Panc1 (cell line): ENCODE measurements around the gene EHHADH. TPM values are rescaled to one million over a fixed set of nuclear protein-coding genes. Genes with fewer than 3 reads are reported as not detected.

Source experiments
- ATAC-seq: fragments of 200-7000 bp; cut with Tn5 transposase; 2 replicates; pipeline ENCODE4 v1.9.1; 2020; ENCODE audit warnings: mild to moderate bottlenecking, moderate library complexity
- BruUV-seq: library from RNA; stranded (reverse); fragments of 400-500 nt; replicated peaks from 2 replicates; lab custom pipeline; 2021; lab: Mats Ljungman, UMichigan
- CTCF ChIA-PET: fragments of 300-600 bp; sonication (Branson Sonifier 250); formaldehyde crosslinking; loops from one replicate; lab custom pipeline; 2022; ENCODE audit warnings: antibody characterized with exemption; lab: Charles Lee
- POLR2A ChIA-PET: fragments of 300-600 bp; sonication (Branson Sonifier 250); formaldehyde crosslinking; loops from one replicate; lab custom pipeline; 2022; ENCODE audit warnings: antibody characterized with exemption; lab: Charles Lee
- DNase-seq: peaks from one replicate; pipeline ENCODE4 v3.0.0-alpha.2; 2010; ENCODE audit warnings: low read depth, low spot score
- H3K27ac ChIP-seq: 2 replicates; pipeline ENCODE4 v1.5.1; 2011; ENCODE audit warnings: mild to moderate bottlenecking, low read length, inconsistent platforms
- H3K27me3 ChIP-seq: fragments of 200-500 bp; sonication (Bioruptor generic); 2 replicates; pipeline ENCODE4 v1.6.0; 2014; ENCODE audit warnings: low read length, inconsistent platforms; ENCODE audit not compliant: control insufficient read depth, insufficient read depth
- H3K36me3 ChIP-seq: fragments of 200-500 bp; sonication (Bioruptor generic); 2 replicates; pipeline ENCODE4 v1.5.1; 2014; ENCODE audit warnings: inconsistent platforms, mild to moderate bottlenecking, low read length, moderate library complexity; ENCODE audit not compliant: control insufficient read depth, insufficient read depth
- H3K4me1 ChIP-seq: 2 replicates; pipeline ENCODE4 v1.5.1; 2011; ENCODE audit warnings: inconsistent platforms, mild to moderate bottlenecking, low read length, moderate library complexity; ENCODE audit not compliant: control insufficient read depth, insufficient read depth
- H3K4me3 ChIP-seq, 2 experiments: 2 replicates each; pipeline ENCODE4 v1.5.1; 2011 to 2012; ENCODE audit warnings: low read depth in 2 of 2, low read length in 2 of 2, mild to moderate bottlenecking in 2 of 2, inconsistent platforms in 1 of 2, moderate library complexity in 1 of 2
- H3K9me3 ChIP-seq: fragments of 200-500 bp; sonication (Bioruptor generic); 2 replicates; pipeline ENCODE4 v1.5.1; 2014; ENCODE audit warnings: low read depth, mild to moderate bottlenecking, inconsistent platforms, low read length, moderate library complexity; ENCODE audit not compliant: control insufficient read depth, insufficient read depth
- POLR2AphosphoS5 ChIP-seq: IDR thresholded peaks from 2 replicates; pipeline ENCODE4 v1.6.1; 2012; ENCODE audit warnings: mild to moderate bottlenecking, low read depth, low read length, moderate library complexity
- SIN3A ChIP-seq: IDR thresholded peaks from 2 replicates; pipeline ENCODE4 v1.6.1; 2012; ENCODE audit warnings: low read depth, mild to moderate bottlenecking, low read length, moderate library complexity, borderline replicate concordance; ENCODE audit not compliant: insufficient read depth
- TCF7L2 ChIP-seq: IDR thresholded peaks from 2 replicates; pipeline ENCODE4 v1.6.1; 2011; ENCODE audit warnings: mild to moderate bottlenecking, low read depth, low read length, inconsistent platforms
- in situ Hi-C: cut with HindIII; loops from 2 replicates; pipeline ENCODE4 v1.10.0; 2016; ENCODE audit warnings: low sequenced_read_pairs, low pct_unique_long_range_greater_than_20kb
- intact Hi-C: fragments of 100-400 bp; cut with micrococcal nuclease; formaldehyde crosslinking; loops from one replicate; pipeline ENCODE4 v1.10.0; 2022; ENCODE audit not compliant: unreplicated experiment
- total RNA-seq: library from RNA; stranded (reverse); gene quantifications from one replicate; pipeline ENCODE4 v1.2.1, GENCODE V29; 2021; ENCODE audit not compliant: unreplicated experiment
- TF ChIP-seq, protein P1 (sequence below): fragments of 450-650 bp; IDR thresholded peaks from 2 replicates; pipeline ENCODE4 v1.5.1; 2017; ENCODE audit warnings: mild to moderate bottlenecking
- TF ChIP-seq, protein P2 (sequence below), 2 experiments: IDR thresholded peaks; 2 replicates each; pipeline ENCODE4 v1.6.1; 2011 to 2012; ENCODE audit warnings: low read depth in 2 of 2, control low read depth in 1 of 2, low read length in 1 of 2, mild to moderate bottlenecking in 1 of 2, moderate library complexity in 1 of 2; ENCODE audit not compliant: insufficient read depth in 1 of 2

The EHHADH gene
- total RNA-seq, 1 experiment from 2014 or later: 7.8 TPM

DNA sequence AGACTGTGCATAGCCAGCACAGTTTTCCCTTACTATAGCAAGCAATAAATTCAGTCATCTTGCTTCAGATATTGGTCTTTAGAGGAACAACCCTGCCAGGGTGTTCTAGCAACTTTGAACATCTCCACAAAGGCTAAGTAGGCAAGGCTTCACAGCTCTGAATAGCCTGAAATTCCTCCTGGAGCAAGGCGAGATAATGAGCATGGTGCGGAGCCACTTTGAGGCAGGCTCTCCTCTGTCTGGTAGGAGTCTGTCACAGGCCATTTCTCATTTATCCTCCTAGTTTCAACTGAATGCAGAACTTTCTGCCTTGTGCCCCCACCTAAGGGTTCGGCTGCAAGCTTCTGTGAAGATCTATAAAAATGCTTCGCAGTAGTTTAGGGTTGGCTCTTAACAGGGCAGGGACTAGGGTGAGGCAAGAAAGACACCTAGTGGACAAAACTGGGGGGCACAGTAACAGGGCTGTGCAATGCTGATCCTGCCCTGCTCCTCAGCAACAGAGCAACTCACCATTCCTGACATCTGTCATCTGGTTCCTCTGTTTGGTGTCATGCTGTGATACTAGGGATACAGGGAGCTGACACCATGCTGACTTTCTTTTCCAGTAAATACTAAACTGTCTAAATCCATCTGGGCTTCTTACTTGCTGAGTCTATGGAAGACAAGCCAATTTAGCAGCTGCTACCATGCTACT lies 16.6 kb upstream of the EHHADH start:
- in situ Hi-C loops (no loop called here), intact Hi-C loops (no loop called here)
- BruUV-seq: no TSS peak
- ChIA-PET CTCF (interaction anchor here (0.6 kb wide), 1 partner anchor 386 kb away, joined by 3 read pairs; no protein-coding TSS in a partner anchor), POLR2A (interaction anchor here (0.6 kb wide), 1 partner anchor 316 kb away, joined by 3 read pairs; the partner anchor contains the start of gene SENP2)
- H3K4me1 ChIP-seq: peaks cover 4% of the 10 kb centered on the region; the same call in 1 of the 2 replicates
- TF ChIP-seq POLR2AphosphoS5: no peak
- TF ChIP-seq, protein P1, sequence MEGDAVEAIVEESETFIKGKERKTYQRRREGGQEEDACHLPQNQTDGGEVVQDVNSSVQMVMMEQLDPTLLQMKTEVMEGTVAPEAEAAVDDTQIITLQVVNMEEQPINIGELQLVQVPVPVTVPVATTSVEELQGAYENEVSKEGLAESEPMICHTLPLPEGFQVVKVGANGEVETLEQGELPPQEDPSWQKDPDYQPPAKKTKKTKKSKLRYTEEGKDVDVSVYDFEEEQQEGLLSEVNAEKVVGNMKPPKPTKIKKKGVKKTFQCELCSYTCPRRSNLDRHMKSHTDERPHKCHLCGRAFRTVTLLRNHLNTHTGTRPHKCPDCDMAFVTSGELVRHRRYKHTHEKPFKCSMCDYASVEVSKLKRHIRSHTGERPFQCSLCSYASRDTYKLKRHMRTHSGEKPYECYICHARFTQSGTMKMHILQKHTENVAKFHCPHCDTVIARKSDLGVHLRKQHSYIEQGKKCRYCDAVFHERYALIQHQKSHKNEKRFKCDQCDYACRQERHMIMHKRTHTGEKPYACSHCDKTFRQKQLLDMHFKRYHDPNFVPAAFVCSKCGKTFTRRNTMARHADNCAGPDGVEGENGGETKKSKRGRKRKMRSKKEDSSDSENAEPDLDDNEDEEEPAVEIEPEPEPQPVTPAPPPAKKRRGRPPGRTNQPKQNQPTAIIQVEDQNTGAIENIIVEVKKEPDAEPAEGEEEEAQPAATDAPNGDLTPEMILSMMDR: peak; percentile 81
- ATAC-seq: peak; percentile 100
- no peaks in the 10 kb centered on the region for H3K36me3 ChIP-seq
- no peak overlapping the region for H3K4me3 ChIP-seq
- no peaks in the 10 kb centered on the region for H3K9me3 ChIP-seq
- H3K27ac ChIP-seq: no peak overlapping the region
- peaks cover 19% of the 10 kb centered on the region for H3K27me3 ChIP-seq
- no peak for DNase-seq

DNA sequence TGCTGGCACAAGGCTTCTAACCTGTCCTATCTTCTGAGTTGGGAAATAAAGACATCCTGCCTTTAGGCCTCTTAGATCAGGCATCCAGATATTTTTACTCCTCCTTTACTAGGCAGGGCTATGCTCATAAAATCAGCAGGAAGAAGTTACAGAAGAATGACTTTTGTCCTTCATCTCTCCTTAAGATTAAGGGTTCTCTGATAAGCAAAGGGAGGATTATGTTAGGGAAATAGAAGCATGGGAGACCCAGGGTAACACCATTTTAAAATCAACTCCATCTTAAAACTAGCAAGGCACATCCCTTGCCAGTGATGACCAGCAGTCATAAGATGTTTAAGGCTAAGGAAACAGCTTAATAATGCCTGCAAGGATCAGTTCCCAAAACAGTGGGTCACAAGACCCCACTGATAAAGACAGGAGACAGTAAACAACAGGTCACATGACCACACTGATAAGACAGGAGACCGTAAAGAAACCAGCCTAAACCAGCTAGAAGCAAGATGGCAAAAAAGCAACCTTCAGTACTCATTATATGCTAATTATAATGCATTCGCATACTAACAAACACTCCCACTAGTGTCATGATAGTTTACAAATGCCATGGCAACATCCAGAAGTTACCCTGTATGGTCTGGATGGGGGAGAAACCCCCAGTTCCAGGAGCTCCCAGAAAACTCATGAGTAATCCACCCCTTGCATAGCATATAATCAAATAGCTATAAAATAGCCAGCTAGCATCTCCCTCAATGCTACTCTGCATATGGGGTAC lies 14.5 kb upstream of the EHHADH start:
- no peak overlapping the region for H3K4me3 ChIP-seq
- H3K36me3 ChIP-seq: no peaks in the 10 kb centered on the region
- TF ChIP-seq, protein P2, sequence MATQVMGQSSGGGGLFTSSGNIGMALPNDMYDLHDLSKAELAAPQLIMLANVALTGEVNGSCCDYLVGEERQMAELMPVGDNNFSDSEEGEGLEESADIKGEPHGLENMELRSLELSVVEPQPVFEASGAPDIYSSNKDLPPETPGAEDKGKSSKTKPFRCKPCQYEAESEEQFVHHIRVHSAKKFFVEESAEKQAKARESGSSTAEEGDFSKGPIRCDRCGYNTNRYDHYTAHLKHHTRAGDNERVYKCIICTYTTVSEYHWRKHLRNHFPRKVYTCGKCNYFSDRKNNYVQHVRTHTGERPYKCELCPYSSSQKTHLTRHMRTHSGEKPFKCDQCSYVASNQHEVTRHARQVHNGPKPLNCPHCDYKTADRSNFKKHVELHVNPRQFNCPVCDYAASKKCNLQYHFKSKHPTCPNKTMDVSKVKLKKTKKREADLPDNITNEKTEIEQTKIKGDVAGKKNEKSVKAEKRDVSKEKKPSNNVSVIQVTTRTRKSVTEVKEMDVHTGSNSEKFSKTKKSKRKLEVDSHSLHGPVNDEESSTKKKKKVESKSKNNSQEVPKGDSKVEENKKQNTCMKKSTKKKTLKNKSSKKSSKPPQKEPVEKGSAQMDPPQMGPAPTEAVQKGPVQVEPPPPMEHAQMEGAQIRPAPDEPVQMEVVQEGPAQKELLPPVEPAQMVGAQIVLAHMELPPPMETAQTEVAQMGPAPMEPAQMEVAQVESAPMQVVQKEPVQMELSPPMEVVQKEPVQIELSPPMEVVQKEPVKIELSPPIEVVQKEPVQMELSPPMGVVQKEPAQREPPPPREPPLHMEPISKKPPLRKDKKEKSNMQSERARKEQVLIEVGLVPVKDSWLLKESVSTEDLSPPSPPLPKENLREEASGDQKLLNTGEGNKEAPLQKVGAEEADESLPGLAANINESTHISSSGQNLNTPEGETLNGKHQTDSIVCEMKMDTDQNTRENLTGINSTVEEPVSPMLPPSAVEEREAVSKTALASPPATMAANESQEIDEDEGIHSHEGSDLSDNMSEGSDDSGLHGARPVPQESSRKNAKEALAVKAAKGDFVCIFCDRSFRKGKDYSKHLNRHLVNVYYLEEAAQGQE (IDR thresholded peaks at IDR 0.05; ENCODE audit: insufficient read depth in 1 of 2, low read depth in 2 of 2, low read length in 1 of 2): no peak
- TF ChIP-seq TCF7L2: no peak
- no peak for TF ChIP-seq POLR2AphosphoS5
- TF ChIP-seq, protein P1: no peak
- no peak for TF ChIP-seq SIN3A
- ChIA-PET CTCF (no interaction called here), POLR2A (no interaction called here)
- H3K27ac ChIP-seq: no peak overlapping the region
- intact Hi-C loops: no loop called here
- in situ Hi-C loops: no loop called here
- no TSS peak for BruUV-seq
- no peak for ATAC-seq
- peaks cover 19% of the 10 kb centered on the region for H3K27me3 ChIP-seq
- H3K4me1 ChIP-seq: peaks cover 4% of the 10 kb centered on the region; the same call in 1 of the 2 replicates
- H3K9me3 ChIP-seq: no peaks in the 10 kb centered on the region
- no peak for DNase-seq
